HEK293T (cell line): ENCODE results near the gene OR1J2.

Experiments used
- ARNT ChIP-seq: fragments of 450-650 bp; IDR thresholded peaks from 2 replicates; pipeline ENCODE4 v1.6.1; 2017; ENCODE audit warnings: mild to moderate bottlenecking
- BHLHE40 ChIP-seq: fragments of 450-650 bp; IDR thresholded peaks from 2 replicates; pipeline ENCODE4 v1.6.1; 2016; ENCODE audit warnings: mild to moderate bottlenecking, moderate library complexity, borderline replicate concordance
- CTBP1 ChIP-seq: fragments of 450-650 bp; IDR thresholded peaks from 2 replicates; pipeline ENCODE4 v1.6.1; 2016; ENCODE audit warnings: borderline replicate concordance
- ELF4 ChIP-seq: fragments of 450-650 bp; IDR thresholded peaks from 2 replicates; pipeline ENCODE4 v1.6.1; 2017; ENCODE audit warnings: antibody characterized with exemption
- FOXA1 ChIP-seq: fragments of 450-650 bp; IDR thresholded peaks from 2 replicates; pipeline ENCODE4 v1.6.1; 2016; ENCODE audit warnings: mild to moderate bottlenecking
- FOXM1 ChIP-seq: fragments of 450-650 bp; IDR thresholded peaks from 2 replicates; pipeline ENCODE4 v1.6.1; 2017; ENCODE audit warnings: mild to moderate bottlenecking, borderline replicate concordance
- L3MBTL2 ChIP-seq: fragments of 450-650 bp; conservative IDR thresholded peaks from 2 replicates; pipeline ENCODE4 v1.6.1; 2016; ENCODE audit warnings: mild to moderate bottlenecking
- LEF1 ChIP-seq: fragments of 450-650 bp; IDR thresholded peaks from 2 replicates; pipeline ENCODE4 v1.6.1; 2017; ENCODE audit warnings: mild to moderate bottlenecking, borderline replicate concordance
- NFRKB ChIP-seq: fragments of 450-650 bp; IDR thresholded peaks from 2 replicates; pipeline ENCODE4 v1.6.1; 2016; ENCODE audit warnings: mild to moderate bottlenecking, moderate library complexity
- SP1 ChIP-seq: fragments of 450-650 bp; IDR thresholded peaks from 2 replicates; pipeline ENCODE4 v1.6.1; 2017
- SUZ12 ChIP-seq: fragments of 450-650 bp; IDR thresholded peaks from 2 replicates; pipeline ENCODE4 v1.6.1; 2016; ENCODE audit warnings: mild to moderate bottlenecking
- TARDBP ChIP-seq: fragments of 450-650 bp; IDR thresholded peaks from 2 replicates; pipeline ENCODE4 v1.6.1; 2016

DNA sequence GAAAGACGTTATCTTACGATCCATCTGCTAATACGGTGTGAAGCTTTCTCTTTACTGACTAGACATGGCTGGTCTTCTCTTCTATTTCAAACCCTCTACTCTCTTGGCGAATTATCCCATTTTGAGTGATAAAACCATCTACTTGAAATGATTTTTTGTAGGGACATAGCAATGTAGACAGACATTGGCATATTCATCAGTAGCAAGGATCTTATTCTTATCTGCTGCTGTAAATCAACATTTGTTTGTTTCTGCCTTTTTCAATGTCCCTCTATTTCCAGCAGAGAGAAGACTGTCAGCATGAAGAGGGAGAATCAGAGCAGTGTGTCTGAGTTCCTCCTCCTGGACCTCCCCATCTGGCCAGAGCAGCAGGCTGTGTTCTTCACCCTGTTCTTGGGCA is 8.2 kb downstream of the OR1J2 start, which contains the start of gene OR1J4:
- TF ChIP-seq SP1 (no peak), TARDBP (no peak), NFRKB (no peak), SUZ12 (no peak), LEF1 (no peak), ELF4 (no peak), ARNT (no peak), L3MBTL2 (no peak), FOXA1 (no peak), BHLHE40 (no peak), CTBP1 (no peak), FOXM1 (no peak)
